HFFc6 (cell line): ENCODE data around the gene ITFG1. TPM values are rescaled to one million over a fixed set of nuclear protein-coding genes. Genes with fewer than 3 reads are reported as not detected.

Experiments
- DNase-seq: peaks from one replicate; pipeline ENCODE4 v3.0.0-alpha.2; 2018
- H3K27ac Mint-ChIP-seq: 2 replicates; pipeline ENCODE4 v1.8.0; 2020; ENCODE audit warnings: mild to moderate bottlenecking, mixed read lengths
- H3K27me3 Mint-ChIP-seq: 2 replicates; pipeline ENCODE4 v1.8.0; 2021; ENCODE audit warnings: mild to moderate bottlenecking, moderate library complexity, mixed read lengths; ENCODE audit not compliant: insufficient read depth
- H3K36me3 Mint-ChIP-seq: 2 replicates; pipeline ENCODE4 v1.8.0; 2021; ENCODE audit warnings: low read depth, mixed read lengths
- H3K4me1 Mint-ChIP-seq: 2 replicates; pipeline ENCODE4 v1.8.0; 2020; ENCODE audit warnings: low read depth, mixed read lengths
- H3K4me3 Mint-ChIP-seq: 2 replicates; pipeline ENCODE4 v1.8.0; 2020; ENCODE audit warnings: mild to moderate bottlenecking, moderate library complexity, mixed read lengths
- H3K9me3 Mint-ChIP-seq: 2 replicates; pipeline ENCODE4 v1.8.0; 2020; ENCODE audit warnings: mild to moderate bottlenecking, mixed read lengths
- total RNA-seq, 6 experiments: library from RNA; stranded (reverse); fragmentation: NEBNext Ultra II Directional; extraction: Animal tissue kit (Norgen Biotek cat#: 25700); gene quantifications; 2 replicates in 1 of 6; 3 replicates in 5 of 6; pipeline ENCODE4 v1.2.3, GENCODE V29; 2021
- TF ChIP-seq, protein P1 (sequence below): fragments of 200-600 bp; sonication (generic); IDR thresholded peaks from 2 replicates; pipeline ENCODE4 v1.5.0; 2021; ENCODE audit warnings: antibody characterized with exemption, mild to moderate bottlenecking

The ITFG1 gene
- total RNA-seq, 6 experiments from 2014 or later: 65.4 to 96.9 (median 79.4) TPM

DNA sequence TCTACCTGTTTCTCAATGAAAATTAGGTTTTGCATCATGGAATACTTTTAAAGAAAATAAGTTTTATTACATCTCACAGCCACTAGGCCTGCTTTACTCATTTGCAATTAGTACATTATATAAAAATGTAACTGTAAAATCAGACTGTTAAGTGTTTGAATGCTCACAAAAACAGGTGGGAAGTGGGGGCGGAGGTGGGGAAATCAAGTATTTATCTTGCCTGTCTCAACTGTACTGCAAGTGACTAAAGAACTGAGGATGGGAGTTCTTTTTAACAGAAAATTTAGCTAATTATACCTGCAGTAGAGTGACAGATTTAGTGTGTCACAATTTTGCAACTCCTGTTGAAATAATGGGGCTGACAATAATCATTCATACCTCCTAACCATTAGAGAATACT lies 34.1 kb downstream of the ITFG1 start:
- TF ChIP-seq, protein P1, sequence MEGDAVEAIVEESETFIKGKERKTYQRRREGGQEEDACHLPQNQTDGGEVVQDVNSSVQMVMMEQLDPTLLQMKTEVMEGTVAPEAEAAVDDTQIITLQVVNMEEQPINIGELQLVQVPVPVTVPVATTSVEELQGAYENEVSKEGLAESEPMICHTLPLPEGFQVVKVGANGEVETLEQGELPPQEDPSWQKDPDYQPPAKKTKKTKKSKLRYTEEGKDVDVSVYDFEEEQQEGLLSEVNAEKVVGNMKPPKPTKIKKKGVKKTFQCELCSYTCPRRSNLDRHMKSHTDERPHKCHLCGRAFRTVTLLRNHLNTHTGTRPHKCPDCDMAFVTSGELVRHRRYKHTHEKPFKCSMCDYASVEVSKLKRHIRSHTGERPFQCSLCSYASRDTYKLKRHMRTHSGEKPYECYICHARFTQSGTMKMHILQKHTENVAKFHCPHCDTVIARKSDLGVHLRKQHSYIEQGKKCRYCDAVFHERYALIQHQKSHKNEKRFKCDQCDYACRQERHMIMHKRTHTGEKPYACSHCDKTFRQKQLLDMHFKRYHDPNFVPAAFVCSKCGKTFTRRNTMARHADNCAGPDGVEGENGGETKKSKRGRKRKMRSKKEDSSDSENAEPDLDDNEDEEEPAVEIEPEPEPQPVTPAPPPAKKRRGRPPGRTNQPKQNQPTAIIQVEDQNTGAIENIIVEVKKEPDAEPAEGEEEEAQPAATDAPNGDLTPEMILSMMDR: no peak
- Mint-ChIP-seq H3K36me3 (peaks cover 21% of the 10 kb centered on the region), H3K27me3 (no peaks in the 10 kb centered on the region), H3K9me3 (no peaks in the 10 kb centered on the region), H3K4me3 (no peak overlapping the region), H3K27ac (no peak overlapping the region), H3K4me1 (no peaks in the 10 kb centered on the region)
- no peak for DNase-seq

DNA sequence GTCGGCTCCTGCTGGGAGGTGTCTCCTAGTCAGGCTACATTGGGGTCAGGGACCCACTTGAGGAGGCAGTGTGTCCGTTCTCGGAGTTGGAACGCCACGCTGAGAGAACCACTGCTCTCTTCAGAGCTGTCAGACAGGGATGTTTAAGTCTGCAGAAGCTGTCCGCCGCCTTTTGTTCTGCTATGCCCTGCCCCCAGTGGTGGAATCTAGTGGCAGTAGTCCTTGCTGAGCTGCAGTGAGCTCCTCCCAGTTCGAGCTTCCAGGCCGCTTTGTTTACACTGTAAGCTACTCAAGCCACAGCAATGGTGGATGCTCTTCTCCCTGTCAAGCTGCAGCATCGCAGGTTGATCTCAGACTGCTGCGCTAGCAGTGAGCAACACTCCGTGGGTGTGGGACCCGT lies 36.0 kb downstream of the ITFG1 start:
- TF ChIP-seq, protein P1: no peak
- Mint-ChIP-seq H3K36me3 (peaks cover 29% of the 10 kb centered on the region), H3K9me3 (no peaks in the 10 kb centered on the region), H3K27me3 (no peaks in the 10 kb centered on the region; the same call in 1 of the 2 replicates), H3K4me3 (no peak overlapping the region), H3K27ac (no peak overlapping the region), H3K4me1 (no peaks in the 10 kb centered on the region)
- no peak for DNase-seq

DNA sequence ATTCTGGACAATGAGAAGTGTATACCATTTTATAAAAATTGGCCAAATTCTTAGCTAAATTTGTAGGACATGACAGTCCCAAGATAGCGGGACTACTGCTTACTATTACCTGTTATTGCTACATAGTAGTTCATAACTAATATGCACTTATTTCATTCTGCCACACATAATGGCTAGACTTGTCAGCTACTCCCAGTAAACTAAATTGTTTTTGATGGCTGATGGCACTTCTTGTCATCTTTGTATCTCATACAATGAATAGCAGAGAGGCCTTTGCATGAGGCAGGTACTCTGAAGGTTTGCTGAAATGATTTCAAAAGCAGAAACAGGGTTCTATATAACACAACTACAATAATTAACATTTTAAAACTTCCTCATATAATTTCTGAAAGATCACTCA lies 44.0 kb downstream of the ITFG1 start:
- no peaks in the 10 kb centered on the region; the same call in 1 of the 2 replicates for H3K27me3 Mint-ChIP-seq
- no peaks in the 10 kb centered on the region for H3K9me3 Mint-ChIP-seq
- no peak overlapping the region for H3K4me3 Mint-ChIP-seq
- no peak for DNase-seq
- H3K27ac Mint-ChIP-seq: no peak overlapping the region
- H3K4me1 Mint-ChIP-seq: no peaks in the 10 kb centered on the region
- H3K36me3 Mint-ChIP-seq: peaks cover 14% of the 10 kb centered on the region
- TF ChIP-seq, protein P1: no peak

DNA sequence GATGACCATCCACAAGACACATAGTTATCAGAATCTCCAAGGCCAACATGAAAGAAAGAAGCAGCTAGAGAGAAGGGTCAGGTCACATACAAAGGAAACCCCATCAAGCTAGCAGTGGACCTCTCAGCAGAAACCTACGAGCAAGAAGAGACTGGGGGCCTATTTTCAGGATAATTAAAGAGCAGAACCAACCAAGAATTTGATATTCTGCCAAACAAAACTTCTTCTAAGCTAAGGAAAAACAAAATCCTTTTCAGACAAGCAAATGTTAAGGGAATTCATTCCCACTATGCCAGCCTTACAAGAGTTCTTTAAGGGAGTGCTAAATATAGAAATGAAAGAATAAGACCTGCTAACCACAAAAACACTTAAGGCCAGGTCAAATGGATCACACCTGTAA lies 47.8 kb downstream of the ITFG1 start:
- TF ChIP-seq, protein P1: no peak
- no peaks in the 10 kb centered on the region; the same call in none of the 2 replicates for H3K27me3 Mint-ChIP-seq
- H3K36me3 Mint-ChIP-seq: peaks cover 5% of the 10 kb centered on the region; the same call in 1 of the 2 replicates
- H3K4me3 Mint-ChIP-seq: no peak overlapping the region
- no peaks in the 10 kb centered on the region for H3K9me3 Mint-ChIP-seq
- H3K4me1 Mint-ChIP-seq: no peaks in the 10 kb centered on the region
- H3K27ac Mint-ChIP-seq: no peak overlapping the region
- DNase-seq: no peak

DNA sequence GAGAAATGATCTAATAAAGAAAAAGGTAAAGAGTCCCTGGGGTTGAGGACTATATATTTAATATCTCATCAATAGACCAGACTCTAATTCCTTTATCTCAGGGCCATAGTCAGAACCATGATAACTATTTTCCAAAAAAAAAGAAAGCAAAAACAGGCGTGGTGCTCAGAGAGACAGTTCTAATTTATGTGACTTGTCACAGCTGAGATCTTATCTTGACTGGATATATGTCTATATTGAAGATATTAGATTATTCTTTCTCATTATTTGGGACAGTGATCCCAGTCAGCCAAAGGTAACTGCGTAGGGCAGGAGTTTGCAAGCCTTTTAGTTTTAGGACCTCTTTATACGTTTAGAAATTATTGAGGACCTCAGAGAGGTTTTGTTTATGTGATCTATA lies 52.4 kb downstream of the ITFG1 start:
- Mint-ChIP-seq H3K4me3 (no peak overlapping the region), H3K27me3 (no peaks in the 10 kb centered on the region; the same call in 1 of the 2 replicates), H3K27ac (no peak overlapping the region), H3K4me1 (no peaks in the 10 kb centered on the region), H3K36me3 (no peaks in the 10 kb centered on the region; the same call in none of the 2 replicates), H3K9me3 (no peaks in the 10 kb centered on the region)
- no peak for DNase-seq
- TF ChIP-seq, protein P1: no peak
